GM18873 (cell line): ENCODE measurements around the gene MST1R.

Experiments used
- ATAC-seq: cut with Tn5 transposase; IDR thresholded peaks from one replicate; pipeline ENCODE4 v1.9.1; 2021; ENCODE audit warnings: mild to moderate bottlenecking, moderate library complexity, moderate number of reproducible peaks; ENCODE audit not compliant: unreplicated experiment, low FRiP score

MST1R gene

GRCh38 chr3:49841806-49842205, 61.9 kb downstream of the MST1R start:
- no peak for ATAC-seq

DNA sequence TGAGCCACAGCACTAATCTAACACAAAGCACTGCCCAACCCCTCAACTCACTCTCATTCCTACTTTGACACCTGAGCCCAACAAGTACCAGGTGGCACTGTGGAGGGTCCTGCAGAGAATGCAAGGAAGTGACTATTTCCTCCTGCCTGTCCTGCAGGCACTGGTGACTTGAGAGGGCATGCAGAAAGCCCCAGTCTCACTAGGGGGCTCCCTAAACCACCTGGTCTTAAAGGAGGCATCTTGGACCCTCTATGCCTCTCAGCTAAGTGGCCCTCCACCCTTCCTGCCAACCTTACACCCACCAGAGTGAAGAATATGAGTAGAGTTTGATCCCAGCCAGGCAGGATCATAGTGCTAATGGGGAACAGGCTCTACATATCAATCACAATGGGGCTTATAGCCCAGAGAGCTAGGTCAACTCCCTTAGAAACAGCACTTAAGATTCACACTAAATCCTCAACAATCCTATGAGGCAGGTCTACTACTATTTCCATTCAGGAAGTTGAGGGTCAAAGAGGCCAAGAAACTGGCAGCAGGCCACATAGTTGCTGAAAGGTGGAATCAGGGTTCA, 62.5 kb downstream of the MST1R start:
- no peak for ATAC-seq

- no peak for ATAC-seq
Observed at GRCh38 chr3:49840388-49840787, 63.3 kb downstream of the MST1R start.

- no peak for ATAC-seq
Observed at GRCh38 chr3:49839193-49839809, 64.4 kb downstream of the MST1R start.
